Effector memory CD4-positive, alpha-beta T cell (primary cell): ENCODE results near the gene LTF.
A peak's percentile ranks its signal among the peaks of the same experiment; 100 is the strongest.

Source experiments
- DNase-seq, 3 donors: peaks; one replicate each; pipeline ENCODE4 v3.0.0-alpha.2; 2020
- H3K27ac ChIP-seq: 2 replicates; pipeline ENCODE4 v1.7.0; 2013; ENCODE audit warnings: mild to moderate bottlenecking, low read length, moderate library complexity; ENCODE audit not compliant: insufficient read depth, poor library complexity, severe bottlenecking
- H3K27me3 ChIP-seq: replicated peaks from 2 replicates; pipeline ENCODE4 v1.7.0; 2013; ENCODE audit warnings: mild to moderate bottlenecking, low read length; ENCODE audit not compliant: insufficient read depth, control insufficient read depth, poor library complexity, severe bottlenecking
- H3K36me3 ChIP-seq: 2 replicates; pipeline ENCODE4 v1.7.0; 2013; ENCODE audit warnings: mild to moderate bottlenecking, low read length, moderate library complexity; ENCODE audit not compliant: control insufficient read depth, insufficient read depth
- H3K4me1 ChIP-seq: 2 replicates; pipeline ENCODE4 v1.7.0; 2013; ENCODE audit warnings: low read length, mild to moderate bottlenecking; ENCODE audit not compliant: control insufficient read depth, insufficient read depth, poor library complexity, severe bottlenecking
- H3K4me3 ChIP-seq: 2 replicates; pipeline ENCODE4 v1.7.0; 2013; ENCODE audit warnings: low read length, low read depth, mild to moderate bottlenecking; ENCODE audit not compliant: insufficient read depth, poor library complexity, severe bottlenecking
- H3K9me3 ChIP-seq: 2 replicates; pipeline ENCODE4 v1.7.0; 2013; ENCODE audit warnings: mild to moderate bottlenecking, low read length, moderate library complexity; ENCODE audit not compliant: control insufficient read depth

The LTF gene

GRCh38 chr3:46490338-46491084, 25.8 kb upstream of the LTF start:
- no peaks in the 10 kb centered on the region for H3K27me3 ChIP-seq
- DNase-seq, result no peak
- H3K27ac ChIP-seq, result no peak overlapping the region
- peaks cover 10% of the 10 kb centered on the region for H3K4me1 ChIP-seq
- no peaks in the 10 kb centered on the region for H3K36me3 ChIP-seq
- H3K4me3 ChIP-seq, result no peak overlapping the region
- no peaks in the 10 kb centered on the region for H3K9me3 ChIP-seq

- Histone ChIP-seq H3K9me3 (no peaks in the 10 kb centered on the region), H3K36me3 (no peaks in the 10 kb centered on the region), H3K4me1 (peaks cover 10% of the 10 kb centered on the region), H3K27me3 (no peaks in the 10 kb centered on the region), H3K4me3 (no peak overlapping the region), H3K27ac (no peak overlapping the region)
- DNase-seq, result no peak
Observed at GRCh38 chr3:46489875-46490274, 25.2 kb upstream of the LTF start.

DNA sequence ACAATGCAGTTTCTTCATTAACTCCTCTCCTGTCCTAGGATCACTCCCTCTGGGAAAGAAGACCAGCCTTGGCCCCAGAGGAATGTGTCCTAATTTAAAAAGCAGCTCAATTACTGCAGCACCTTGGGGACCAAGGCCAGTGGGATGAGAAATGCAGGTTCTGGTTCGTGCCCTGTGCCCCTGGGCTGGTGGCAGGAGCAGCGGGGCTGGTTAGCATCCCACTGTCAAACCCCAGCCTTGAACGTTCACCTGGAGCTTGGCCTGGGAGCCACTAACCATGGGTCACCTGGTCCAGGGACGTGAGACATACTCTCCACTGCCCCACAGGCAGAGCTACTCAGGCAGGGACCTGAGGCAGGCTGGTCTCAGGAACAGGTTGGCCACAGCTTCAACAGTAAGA, 24.7 kb upstream of the LTF start:
- no peaks in the 10 kb centered on the region for H3K36me3 ChIP-seq
- no peaks in the 10 kb centered on the region for H3K27me3 ChIP-seq
- no peak overlapping the region for H3K27ac ChIP-seq
- DNase-seq, result no peak
- H3K4me3 ChIP-seq, result no peak overlapping the region
- no peaks in the 10 kb centered on the region for H3K9me3 ChIP-seq
- peaks cover 10% of the 10 kb centered on the region for H3K4me1 ChIP-seq

DNA sequence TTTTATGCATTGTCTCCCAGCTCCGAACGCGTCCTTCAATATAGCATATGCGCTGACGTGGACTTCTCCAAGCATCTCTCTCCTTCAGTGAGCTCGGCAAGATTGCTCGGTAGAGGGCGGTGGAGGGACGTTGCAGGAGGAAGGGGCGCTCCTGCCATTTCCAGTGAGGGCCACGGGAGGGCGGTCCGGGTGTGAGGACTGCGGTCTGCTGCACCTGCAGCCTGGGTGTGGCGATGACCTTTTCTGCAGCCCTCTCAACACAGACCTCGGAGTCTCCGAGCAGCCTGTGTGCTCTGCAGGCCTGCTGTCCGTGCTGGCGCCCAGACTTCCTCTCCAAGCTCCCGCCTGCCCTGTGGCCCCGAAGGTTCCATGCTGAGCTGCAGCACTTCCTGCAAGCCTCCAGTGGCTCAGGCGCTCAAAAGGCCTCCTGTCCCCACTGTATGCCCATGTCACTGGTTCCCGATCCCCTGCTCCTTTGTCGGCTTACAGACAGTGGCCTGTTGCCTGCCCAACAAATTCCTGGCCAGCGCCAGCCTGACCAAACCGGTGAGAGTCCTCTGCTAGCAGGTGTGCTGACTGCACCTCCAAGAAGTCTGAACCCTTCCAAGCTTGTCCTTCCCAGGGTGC, 24.1 kb upstream of the LTF start:
- peak overlapping the region; percentile 40 for H3K4me3 ChIP-seq
- no peaks in the 10 kb centered on the region for H3K27me3 ChIP-seq
- DNase-seq, result peak; percentile 79 to 84 (median 80)
- peaks cover 10% of the 10 kb centered on the region for H3K4me1 ChIP-seq
- H3K36me3 ChIP-seq, result no peaks in the 10 kb centered on the region
- no peak overlapping the region for H3K27ac ChIP-seq
- H3K9me3 ChIP-seq, result no peaks in the 10 kb centered on the region

DNA sequence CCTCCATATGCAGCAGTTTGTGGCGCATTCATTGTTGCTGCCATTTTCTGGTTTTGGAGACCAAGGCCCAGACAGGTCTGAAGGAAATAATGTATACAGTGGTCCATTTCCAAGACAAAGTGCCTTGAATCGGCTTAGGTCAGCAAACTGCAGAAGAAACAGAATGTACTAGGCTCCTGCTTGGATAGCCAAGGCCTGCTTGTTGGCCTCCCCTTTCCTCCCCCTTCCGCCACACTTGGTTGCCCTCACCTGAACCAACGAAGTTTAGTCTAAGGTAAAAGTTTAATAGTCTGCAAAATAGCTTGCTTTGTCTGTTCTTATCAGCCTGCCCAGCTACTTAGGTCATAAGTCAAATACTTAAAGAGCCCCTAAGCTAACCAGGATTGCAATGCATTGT, 21.1 kb upstream of the LTF start:
- Histone ChIP-seq H3K36me3 (no peaks in the 10 kb centered on the region), H3K4me1 (peaks cover 10% of the 10 kb centered on the region), H3K4me3 (no peak overlapping the region), H3K27ac (no peak overlapping the region), H3K9me3 (no peaks in the 10 kb centered on the region), H3K27me3 (no peaks in the 10 kb centered on the region)
- DNase-seq, result no peak

DNA sequence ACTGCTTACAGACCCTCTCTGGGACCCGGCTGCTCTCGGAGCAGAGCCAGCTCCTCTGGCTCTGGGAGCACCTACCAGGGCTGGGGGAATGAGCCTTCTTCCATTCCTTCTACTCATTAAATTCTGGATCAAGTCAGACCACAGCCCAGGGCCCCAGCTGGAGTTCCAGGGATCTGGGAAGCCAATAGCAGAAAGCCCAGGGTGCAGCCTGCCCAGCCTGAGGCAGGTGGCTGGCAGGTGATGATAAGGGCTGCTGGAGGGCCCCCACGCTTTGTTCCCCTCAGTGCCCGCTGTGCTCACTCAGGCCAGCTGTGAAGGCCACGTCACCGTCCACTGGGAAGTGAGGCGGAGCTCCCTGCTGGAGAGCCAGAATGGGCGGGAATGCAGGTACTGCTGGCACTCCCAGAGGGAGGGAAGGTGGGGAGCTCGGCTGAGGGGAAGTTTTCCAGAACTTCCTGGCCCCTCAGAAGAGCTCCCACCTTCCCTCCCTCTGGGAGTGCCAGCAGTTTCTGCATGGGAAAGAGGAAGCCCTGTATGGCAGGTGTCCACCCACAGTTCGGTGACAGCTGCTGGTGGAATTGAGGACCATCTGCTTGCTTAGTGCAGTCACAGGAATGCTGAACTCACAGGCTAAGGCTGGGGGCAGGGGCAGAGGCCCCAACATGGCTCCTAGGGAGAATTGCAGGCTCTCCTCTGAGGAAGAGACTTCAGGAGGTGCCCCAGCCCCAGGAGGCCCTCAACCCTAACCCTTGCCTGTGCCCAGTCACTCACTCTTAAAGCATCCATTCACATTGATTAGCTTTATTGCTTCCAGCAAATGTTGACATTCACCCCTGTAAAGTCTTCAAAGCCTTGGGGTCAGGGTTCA, 20.4 kb upstream of the LTF start:
- H3K4me1 ChIP-seq, result peaks cover 10% of the 10 kb centered on the region
- no peaks in the 10 kb centered on the region for H3K36me3 ChIP-seq
- no peaks in the 10 kb centered on the region for H3K9me3 ChIP-seq
- no peak for DNase-seq
- no peak overlapping the region for H3K4me3 ChIP-seq
- H3K27ac ChIP-seq, result no peak overlapping the region
- no peaks in the 10 kb centered on the region for H3K27me3 ChIP-seq

GRCh38 chr3:46484388-46484787, 19.7 kb upstream of the LTF start:
- no peaks in the 10 kb centered on the region for H3K9me3 ChIP-seq
- no peaks in the 10 kb centered on the region for H3K27me3 ChIP-seq
- no peak overlapping the region for H3K27ac ChIP-seq
- no peak overlapping the region for H3K4me3 ChIP-seq
- H3K36me3 ChIP-seq, result no peaks in the 10 kb centered on the region
- no peak for DNase-seq
- H3K4me1 ChIP-seq, result peaks cover 8% of the 10 kb centered on the region

- Histone ChIP-seq H3K4me3 (no peak overlapping the region), H3K36me3 (no peaks in the 10 kb centered on the region), H3K4me1 (peaks cover 3% of the 10 kb centered on the region), H3K9me3 (no peaks in the 10 kb centered on the region), H3K27me3 (no peaks in the 10 kb centered on the region), H3K27ac (no peak overlapping the region)
- DNase-seq, result no peak
Observed at GRCh38 chr3:46483825-46484224, 19.1 kb upstream of the LTF start.

GRCh38 chr3:46482632-46483350, 18.1 kb upstream of the LTF start:
- no peak overlapping the region for H3K4me3 ChIP-seq
- H3K27ac ChIP-seq, result no peak overlapping the region
- H3K27me3 ChIP-seq, result no peaks in the 10 kb centered on the region
- H3K4me1 ChIP-seq, result no peaks in the 10 kb centered on the region
- no peak for DNase-seq
- no peaks in the 10 kb centered on the region for H3K9me3 ChIP-seq
- H3K36me3 ChIP-seq, result no peaks in the 10 kb centered on the region
